IPS DF 4.7 (cell line): ENCODE results near the gene SLC22A23.
"Not testable (repeated sequence)": the region's sequence is repeated elsewhere in the genome, so short reads cannot be mapped to it uniquely, and the experiment has no call there.

Experiments
- DNase-seq: peaks from one replicate; pipeline ENCODE4 v3.0.0-alpha.2; 2013; ENCODE audit warnings: low spot score; ENCODE audit errors: extremely low read depth

The SLC22A23 gene

DNA sequence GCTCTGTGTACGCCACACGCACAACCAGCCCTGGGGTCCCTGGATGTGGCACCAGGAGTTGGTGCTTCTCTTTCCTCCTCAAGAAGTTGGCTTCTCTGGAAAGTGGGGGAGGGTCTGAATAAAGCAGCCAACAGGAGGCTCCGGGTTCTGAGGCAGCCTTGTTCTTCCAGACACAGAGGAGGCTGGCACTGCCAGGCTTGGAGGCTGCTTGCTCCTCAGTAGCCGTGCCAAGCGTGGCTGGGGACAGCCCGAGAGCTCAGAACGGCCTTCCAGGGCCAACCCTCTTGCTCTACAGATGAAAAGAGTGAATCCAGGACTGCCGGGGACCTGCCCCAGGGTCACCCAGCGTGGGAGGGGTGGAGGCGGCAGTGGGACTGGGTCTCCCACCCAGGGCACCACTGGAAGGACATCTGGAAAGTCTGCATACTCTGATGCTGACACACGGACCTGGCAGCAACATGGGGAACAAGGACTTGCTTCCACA, 70.4 kb downstream of the SLC22A23 start:
- no peak for DNase-seq

GRCh38 chr6:3385660-3386151, 71.1 kb downstream of the SLC22A23 start:
- no peak for DNase-seq

GRCh38 chr6:3385181-3385580, 71.7 kb downstream of the SLC22A23 start:
- DNase-seq: not testable (repeated sequence)

DNA sequence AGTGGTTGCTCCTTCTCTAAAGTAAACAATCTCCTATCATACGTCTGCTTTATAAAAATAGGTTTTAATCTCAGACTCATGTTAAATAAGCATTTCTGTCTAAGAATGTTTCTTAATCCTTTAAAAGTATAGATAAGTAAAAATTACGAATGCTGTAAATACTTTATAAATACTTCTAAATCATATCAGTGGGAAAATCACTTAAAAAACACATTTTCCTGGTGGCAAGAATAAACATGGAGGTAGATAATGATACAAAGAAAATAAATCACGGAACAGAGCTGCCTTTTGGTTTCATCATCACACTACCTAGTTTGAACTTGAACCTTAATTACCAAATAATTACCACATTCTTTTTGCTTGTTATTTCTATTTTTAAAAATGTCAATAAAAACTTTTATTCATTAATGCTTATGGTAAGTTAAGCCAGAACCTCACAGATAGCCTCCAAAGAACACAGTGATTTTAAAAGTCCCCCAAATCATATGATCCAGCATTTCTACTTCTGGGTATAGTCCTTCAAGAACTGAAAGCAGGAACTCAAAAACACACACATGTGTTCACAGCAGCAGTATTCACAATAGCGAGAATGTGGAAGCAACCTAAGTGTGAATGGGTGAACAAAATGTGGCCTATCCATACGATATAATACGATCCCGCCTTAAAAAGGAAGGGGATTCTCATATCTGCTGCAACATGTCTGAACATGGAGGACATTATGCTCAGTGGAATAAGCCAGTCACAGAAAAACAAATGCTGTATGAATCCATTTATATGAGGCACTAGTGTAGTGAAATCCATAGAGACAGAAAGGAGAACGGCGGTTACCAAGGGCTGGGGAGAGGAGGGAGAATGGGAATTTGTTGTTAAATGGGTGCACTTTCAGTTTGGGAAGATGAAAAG, 72.4 kb downstream of the SLC22A23 start:
- DNase-seq: no peak

- no peak for DNase-seq
Observed at GRCh38 chr6:3383525-3383924, 73.3 kb downstream of the SLC22A23 start.

GRCh38 chr6:3382326-3383279, 74.2 kb downstream of the SLC22A23 start:
- DNase-seq: no peak

DNA sequence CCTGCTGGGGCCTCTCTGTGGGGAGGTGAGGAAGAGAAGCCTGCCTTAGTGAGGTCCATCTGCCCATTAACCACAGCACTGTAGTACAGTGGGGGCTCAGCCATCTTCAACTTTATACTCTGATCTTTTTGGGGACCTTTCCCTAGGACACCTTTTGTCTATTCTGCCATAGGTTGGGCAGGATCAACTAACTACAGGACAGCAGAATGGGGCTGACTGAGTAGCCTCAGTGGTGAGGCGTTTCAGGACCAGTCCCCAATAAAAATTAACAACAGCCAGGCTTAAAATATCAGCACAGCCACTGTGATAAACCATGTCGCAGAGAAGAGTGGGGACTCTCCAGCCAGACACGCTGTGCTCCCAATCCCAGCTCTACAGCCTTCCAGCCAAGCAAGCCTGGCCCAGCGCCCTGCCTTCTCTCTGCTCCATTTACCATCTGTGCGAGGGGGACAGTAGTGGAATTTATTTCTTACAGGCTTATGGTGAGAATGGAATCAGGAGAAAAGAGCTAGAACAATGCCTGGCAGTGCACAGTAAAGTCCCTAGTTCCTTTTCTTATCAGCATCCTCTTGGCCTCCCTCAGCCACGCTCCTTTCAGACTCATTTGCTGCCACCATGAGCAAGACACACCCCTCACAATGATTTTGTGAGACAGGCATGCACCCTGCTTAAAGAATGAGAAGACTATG, 75.5 kb downstream of the SLC22A23 start:
- no peak for DNase-seq

DNA sequence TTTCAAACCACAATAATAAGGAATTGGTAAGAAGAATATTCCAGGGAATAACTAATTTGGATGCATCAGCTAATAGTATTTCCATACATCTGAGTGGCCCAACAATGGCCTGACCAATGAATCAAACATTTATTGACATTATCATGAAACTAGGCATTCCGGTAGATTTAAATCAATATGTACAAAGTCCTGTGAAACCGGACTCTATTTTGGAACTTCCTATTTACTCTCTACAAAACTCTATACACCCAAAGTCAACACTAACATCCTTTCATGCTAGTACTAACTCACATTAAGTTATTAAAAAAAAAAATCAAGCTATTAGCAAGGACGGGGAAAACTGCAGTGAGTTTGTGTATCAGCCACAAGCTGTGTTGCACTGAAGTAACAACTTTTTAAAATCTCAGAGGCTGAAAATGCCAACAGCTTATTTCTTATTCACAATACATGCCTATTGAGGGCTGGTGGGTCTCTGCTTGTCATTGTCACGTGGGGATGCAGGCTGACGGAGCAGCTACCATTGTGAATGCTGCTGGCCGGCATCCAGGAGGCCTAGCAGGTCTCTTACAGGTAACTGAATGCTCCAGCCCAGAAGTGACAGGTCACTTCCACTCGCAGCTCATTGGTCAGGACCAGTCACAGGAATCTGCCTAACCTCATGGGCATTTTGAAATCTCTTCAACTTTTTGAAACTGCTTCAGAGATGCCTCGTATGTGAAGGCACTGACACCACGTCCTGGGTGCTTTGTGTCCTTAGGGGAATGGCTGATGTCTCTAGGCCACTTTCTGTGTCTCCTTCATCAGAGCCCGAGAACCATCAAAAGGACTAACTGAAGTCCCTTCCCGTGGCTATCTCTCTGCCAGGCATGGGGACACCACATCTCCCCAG, 76.3 kb downstream of the SLC22A23 start:
- no peak for DNase-seq

GRCh38 chr6:3379482-3380060, 77.3 kb downstream of the SLC22A23 start:
- no peak for DNase-seq

DNA sequence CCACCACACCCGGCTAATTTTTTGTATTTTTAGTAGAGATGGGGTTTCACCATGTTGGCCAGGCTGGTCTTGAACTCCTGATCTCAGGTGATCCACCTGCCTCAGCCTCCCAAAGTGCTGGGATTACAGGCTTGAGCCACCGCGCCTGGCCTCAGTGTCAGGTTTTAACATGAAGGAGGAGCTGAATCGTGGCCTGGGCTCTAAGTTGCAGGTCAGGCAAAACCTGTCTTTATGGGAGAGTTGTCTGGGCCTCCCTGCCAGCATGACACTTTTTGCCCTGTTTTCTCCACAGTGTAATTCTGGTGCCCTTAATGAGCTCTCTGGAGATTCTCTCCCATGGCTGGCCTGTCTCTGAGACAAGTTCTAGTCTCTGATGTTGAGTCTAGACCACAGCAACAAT, 78.0 kb downstream of the SLC22A23 start:
- DNase-seq: not testable (repeated sequence)

- DNase-seq: not testable (repeated sequence)
Observed at GRCh38 chr6:3378398-3378782, 78.5 kb downstream of the SLC22A23 start.

DNA sequence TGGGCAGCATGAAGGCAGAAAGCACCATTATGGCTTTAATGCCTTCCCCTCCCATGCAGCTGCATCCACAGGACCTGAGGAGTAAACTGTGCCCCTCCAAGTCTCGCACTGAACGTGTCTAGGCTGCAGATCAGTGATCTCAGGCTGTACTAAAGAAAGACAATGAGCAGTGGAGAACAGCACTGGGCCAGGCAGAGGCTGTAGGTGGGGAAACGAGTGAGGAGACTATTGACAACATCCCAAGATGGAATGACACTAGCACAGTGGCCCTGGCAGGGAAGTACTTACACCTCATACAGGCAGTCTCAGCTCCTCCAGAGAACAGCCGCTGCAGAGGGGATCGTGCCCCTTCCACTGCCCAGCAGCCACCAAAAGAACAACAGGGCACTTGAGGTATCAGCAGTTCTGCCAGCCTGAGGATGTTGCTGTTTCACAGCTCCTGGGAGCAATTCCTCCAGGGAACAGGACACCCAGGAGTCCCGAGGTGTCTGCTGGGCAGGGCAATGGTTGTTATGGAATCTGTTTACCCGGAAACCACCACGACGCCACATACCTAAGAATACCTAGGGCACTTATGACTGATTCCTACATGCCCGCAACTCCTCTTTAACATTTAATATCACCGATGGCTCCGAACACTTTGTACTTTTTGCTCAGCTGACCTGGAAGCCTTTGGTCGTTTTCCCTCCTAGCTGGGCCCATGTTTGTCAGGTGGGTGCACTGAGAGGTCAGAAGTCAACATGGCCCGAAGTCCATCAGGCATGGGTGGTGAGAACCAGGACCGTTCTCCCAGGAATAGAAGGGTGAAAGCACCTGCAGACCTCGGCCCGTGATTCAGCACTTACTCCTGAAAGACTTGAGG, 79.1 kb downstream of the SLC22A23 start:
- DNase-seq: no peak

DNA sequence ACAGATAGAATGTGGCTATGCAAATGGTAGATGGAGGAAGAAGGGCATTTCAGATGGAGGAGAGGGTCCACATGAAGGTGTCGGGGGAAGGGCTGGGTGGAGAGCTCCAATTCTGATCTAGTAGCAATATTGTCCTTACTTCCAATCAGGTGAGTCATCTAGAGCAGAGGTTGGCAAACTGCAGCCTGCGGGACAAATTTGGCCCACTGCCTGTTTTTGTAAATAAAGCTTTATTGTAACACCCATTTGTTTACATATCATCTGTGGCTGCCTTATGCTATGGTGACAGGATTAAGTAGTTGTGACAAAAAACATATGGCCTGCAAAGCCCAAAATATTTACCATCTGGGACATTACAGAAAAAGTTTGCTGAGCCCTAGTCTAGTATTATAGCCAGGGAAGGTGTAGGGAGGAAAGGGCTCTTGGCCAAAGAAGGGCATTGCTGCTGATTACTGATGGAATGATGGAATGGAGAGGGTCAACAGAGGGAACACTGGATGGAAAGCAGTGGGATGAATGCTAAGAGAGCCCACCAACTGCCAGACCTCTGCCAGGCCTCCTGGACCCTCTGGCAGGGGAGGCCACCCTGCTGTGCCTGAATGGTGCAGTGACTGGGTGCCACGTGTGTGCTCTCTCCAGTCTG, 79.8 kb downstream of the SLC22A23 start:
- DNase-seq: no peak

- no peak for DNase-seq
Observed at GRCh38 chr6:3376064-3376463, 80.8 kb downstream of the SLC22A23 start.

GRCh38 chr6:3373597-3374203, 83.2 kb downstream of the SLC22A23 start:
- no peak for DNase-seq

- no peak for DNase-seq
Observed at GRCh38 chr6:3372912-3373554, 83.8 kb downstream of the SLC22A23 start.

GRCh38 chr6:3372184-3372846, 84.5 kb downstream of the SLC22A23 start:
- DNase-seq: no peak
